Left ventricle myocardium inferior (tissue), 1 donor: Measurements from ENCODE around the gene CSF2RB. TPM values are rescaled to one million over a fixed set of nuclear protein-coding genes. Genes with fewer than 3 reads are reported as not detected.

Source experiments
- DNase-seq: peaks from one replicate; pipeline ENCODE4 v3.0.0-alpha.2; 2020
- H3K27ac ChIP-seq: fragments of 200-600 bp; replicated peaks from 2 replicates; pipeline ENCODE4 v1.8.0; 2021
- H3K27me3 ChIP-seq: fragments of 200-600 bp; 2 replicates; pipeline ENCODE4 v1.8.0; 2021; ENCODE audit warnings: low read depth
- H3K36me3 ChIP-seq: fragments of 200-600 bp; 2 replicates; pipeline ENCODE4 v1.8.0; 2021
- H3K4me1 ChIP-seq: fragments of 200-600 bp; 2 replicates; pipeline ENCODE4 v1.8.0; 2021
- H3K4me3 ChIP-seq: fragments of 200-600 bp; 2 replicates; pipeline ENCODE4 v1.8.0; 2021; ENCODE audit warnings: mild to moderate bottlenecking, moderate library complexity
- H3K9me3 ChIP-seq: fragments of 200-600 bp; replicated peaks from 2 replicates; pipeline ENCODE4 v1.8.0; 2021
- intact Hi-C: fragments of 100-400 bp; cut with micrococcal nuclease; formaldehyde crosslinking; loops from one replicate; pipeline ENCODE4 v1.11.0; 2022
- total RNA-seq: library from RNA; stranded (reverse); fragmentation: NEBNext Ultra II Directional; extraction: Animal tissue kit (Norgen Biotek cat#: 25700); gene quantifications from one replicate; pipeline ENCODE4 v1.2.1, GENCODE V29; 2021
- TF ChIP-seq, protein P1 (sequence below): fragments of 200-600 bp; IDR thresholded peaks from 2 replicates; pipeline ENCODE4 v1.8.0; 2021; ENCODE audit warnings: antibody characterized with exemption, mild to moderate bottlenecking, borderline replicate concordance
- donor health status: DM: no; HTN: yes; CAD: no; lungs with severe emphysema.

CSF2RB gene
- total RNA-seq, 1 donor from 2014 or later: 2.8 TPM

- H3K9me3 ChIP-seq: no peaks in the 10 kb centered on the region
- peaks cover 84% of the 10 kb centered on the region for H3K27me3 ChIP-seq
- H3K36me3 ChIP-seq: no peaks in the 10 kb centered on the region
- TF ChIP-seq, protein P1, sequence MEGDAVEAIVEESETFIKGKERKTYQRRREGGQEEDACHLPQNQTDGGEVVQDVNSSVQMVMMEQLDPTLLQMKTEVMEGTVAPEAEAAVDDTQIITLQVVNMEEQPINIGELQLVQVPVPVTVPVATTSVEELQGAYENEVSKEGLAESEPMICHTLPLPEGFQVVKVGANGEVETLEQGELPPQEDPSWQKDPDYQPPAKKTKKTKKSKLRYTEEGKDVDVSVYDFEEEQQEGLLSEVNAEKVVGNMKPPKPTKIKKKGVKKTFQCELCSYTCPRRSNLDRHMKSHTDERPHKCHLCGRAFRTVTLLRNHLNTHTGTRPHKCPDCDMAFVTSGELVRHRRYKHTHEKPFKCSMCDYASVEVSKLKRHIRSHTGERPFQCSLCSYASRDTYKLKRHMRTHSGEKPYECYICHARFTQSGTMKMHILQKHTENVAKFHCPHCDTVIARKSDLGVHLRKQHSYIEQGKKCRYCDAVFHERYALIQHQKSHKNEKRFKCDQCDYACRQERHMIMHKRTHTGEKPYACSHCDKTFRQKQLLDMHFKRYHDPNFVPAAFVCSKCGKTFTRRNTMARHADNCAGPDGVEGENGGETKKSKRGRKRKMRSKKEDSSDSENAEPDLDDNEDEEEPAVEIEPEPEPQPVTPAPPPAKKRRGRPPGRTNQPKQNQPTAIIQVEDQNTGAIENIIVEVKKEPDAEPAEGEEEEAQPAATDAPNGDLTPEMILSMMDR: no peak
- no peak overlapping the region for H3K27ac ChIP-seq
- intact Hi-C loops: no loop called here
- no peak overlapping the region for H3K4me3 ChIP-seq
- peaks cover 3% of the 10 kb centered on the region for H3K4me1 ChIP-seq
- no peak for DNase-seq
Observed at GRCh38 chr22:36926721-36927435, 13.4 kb downstream of the CSF2RB start.

DNA sequence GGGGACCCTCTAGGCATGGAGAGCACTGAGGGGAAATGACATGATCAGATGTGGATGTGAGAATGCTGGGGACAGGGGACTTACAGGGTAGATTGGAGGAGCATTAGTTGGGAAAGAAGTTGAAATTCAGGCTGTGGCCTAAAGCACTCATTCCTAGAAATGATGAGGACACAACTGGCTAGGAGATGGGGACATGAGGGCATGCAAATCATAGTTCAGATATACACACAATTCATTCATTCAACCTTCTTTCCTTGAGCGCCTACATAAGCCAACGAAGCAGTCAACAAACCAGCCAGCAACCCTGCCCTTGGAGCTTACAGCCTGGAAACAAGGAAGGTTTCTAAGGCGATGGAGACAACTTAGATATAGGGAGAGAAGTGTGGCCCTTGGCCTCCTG, 14.2 kb downstream of the CSF2RB start:
- TF ChIP-seq, protein P1: no peak
- intact Hi-C loops: no loop called here
- no peak for DNase-seq
- no peak overlapping the region for H3K4me3 ChIP-seq
- H3K4me1 ChIP-seq: no peaks in the 10 kb centered on the region
- H3K27me3 ChIP-seq: peaks cover 76% of the 10 kb centered on the region
- no peak overlapping the region for H3K27ac ChIP-seq
- H3K36me3 ChIP-seq: no peaks in the 10 kb centered on the region
- no peaks in the 10 kb centered on the region for H3K9me3 ChIP-seq

DNA sequence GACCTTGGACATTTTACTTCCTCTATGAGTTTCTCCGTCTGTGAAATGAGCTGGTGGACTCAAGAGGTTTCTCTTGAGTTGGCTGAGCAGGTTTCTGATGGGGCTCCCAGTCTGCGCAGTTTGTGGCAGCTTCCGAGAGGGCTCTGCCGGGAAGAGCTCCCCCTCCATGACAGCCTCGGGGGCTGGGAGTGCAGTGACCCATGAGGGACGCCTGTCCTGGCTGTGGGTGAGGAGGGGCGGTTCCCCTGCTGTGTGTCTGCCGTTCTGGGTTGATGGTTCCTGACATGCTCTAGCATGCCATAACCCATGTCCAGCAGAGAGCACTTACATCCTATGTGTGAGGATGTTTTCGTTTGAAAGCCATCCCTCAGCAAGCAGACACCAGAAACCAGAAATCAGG, 14.8 kb downstream of the CSF2RB start:
- H3K27ac ChIP-seq: no peak overlapping the region
- H3K27me3 ChIP-seq: peaks cover 70% of the 10 kb centered on the region
- no peaks in the 10 kb centered on the region for H3K9me3 ChIP-seq
- H3K4me3 ChIP-seq: no peak overlapping the region
- TF ChIP-seq, protein P1: no peak
- DNase-seq: no peak
- no peaks in the 10 kb centered on the region for H3K36me3 ChIP-seq
- intact Hi-C loops: no loop called here
- H3K4me1 ChIP-seq: no peaks in the 10 kb centered on the region

DNA sequence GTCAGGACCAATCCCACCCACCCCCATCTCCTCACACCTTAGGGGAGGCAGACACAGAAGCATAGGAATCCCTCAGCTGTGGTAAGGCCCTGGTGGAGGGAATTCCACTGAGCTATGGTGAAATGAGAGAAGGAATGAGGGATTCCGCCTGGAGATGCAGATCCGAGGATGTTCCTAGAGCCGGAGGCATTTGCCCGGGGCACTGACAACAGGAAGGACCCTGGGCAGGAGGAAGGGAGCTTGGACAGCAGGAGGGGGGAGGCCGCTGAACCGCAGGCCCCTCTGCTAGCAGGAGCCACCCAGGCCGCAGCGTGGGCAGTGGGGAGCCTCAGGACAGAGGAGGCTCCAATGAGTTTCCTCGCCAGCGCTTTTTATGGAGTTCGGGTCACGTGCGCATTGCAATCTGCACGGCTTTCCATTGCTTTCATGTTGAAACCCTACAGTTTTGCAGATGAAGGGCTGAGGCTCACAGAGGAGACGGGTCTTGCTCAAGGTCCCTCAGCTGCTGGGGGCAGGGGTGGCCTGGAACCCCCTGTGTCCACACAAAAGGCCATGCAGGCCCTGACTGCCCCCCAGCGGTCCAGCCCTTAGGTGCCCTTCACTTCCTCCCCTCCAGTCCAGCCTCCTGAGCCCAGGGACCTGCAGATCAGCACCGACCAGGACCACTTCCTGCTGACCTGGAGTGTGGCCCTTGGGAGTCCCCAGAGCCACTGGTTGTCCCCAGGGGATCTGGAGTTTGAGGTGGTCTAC, 15.5 kb downstream of the CSF2RB start:
- TF ChIP-seq, protein P1: no peak
- Histone ChIP-seq H3K4me1 (no peaks in the 10 kb centered on the region), H3K27me3 (peaks cover 63% of the 10 kb centered on the region), H3K9me3 (no peaks in the 10 kb centered on the region), H3K27ac (no peak overlapping the region), H3K36me3 (no peaks in the 10 kb centered on the region), H3K4me3 (no peak overlapping the region)
- intact Hi-C loops: no loop called here
- DNase-seq: no peak

GRCh38 chr22:36929621-36930020, 16.2 kb downstream of the CSF2RB start:
- Histone ChIP-seq H3K4me1 (no peaks in the 10 kb centered on the region), H3K9me3 (no peaks in the 10 kb centered on the region), H3K36me3 (no peaks in the 10 kb centered on the region), H3K4me3 (no peak overlapping the region), H3K27ac (no peak overlapping the region), H3K27me3 (peaks cover 56% of the 10 kb centered on the region)
- intact Hi-C loops: no loop called here
- TF ChIP-seq, protein P1: no peak
- DNase-seq: no peak
